Measurements from ENCODE around the gene SRC.

DNA sequence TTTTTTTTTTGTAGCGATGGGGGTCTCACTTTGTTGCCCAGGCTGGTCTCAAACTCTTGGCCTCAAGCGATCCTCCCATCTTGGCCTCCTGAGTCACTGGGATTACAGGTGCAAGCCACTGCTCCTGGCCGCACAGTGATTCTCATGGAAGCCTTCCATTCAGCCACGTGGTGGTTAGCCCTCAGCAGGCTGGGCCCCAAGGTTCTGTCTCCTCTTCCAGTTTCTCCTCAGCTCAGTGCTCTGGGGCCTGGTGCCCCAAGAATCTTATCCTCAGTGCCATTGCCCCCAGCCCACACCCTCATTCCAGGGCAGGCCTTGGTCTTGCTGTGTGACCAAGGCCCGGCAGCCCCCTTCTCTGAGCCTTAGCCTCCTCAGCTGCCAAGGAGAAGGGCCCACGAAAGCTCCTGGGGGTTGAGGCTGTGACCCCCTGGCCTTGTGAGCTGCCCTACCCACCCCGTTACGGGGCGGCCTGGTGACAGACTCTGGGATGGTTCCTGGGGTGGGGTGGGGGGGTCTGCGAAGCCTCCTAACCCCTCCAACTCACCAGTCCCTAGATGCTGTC, 16.4 kb downstream of the SRC start:
- TF ChIP-seq, protein P1, sequence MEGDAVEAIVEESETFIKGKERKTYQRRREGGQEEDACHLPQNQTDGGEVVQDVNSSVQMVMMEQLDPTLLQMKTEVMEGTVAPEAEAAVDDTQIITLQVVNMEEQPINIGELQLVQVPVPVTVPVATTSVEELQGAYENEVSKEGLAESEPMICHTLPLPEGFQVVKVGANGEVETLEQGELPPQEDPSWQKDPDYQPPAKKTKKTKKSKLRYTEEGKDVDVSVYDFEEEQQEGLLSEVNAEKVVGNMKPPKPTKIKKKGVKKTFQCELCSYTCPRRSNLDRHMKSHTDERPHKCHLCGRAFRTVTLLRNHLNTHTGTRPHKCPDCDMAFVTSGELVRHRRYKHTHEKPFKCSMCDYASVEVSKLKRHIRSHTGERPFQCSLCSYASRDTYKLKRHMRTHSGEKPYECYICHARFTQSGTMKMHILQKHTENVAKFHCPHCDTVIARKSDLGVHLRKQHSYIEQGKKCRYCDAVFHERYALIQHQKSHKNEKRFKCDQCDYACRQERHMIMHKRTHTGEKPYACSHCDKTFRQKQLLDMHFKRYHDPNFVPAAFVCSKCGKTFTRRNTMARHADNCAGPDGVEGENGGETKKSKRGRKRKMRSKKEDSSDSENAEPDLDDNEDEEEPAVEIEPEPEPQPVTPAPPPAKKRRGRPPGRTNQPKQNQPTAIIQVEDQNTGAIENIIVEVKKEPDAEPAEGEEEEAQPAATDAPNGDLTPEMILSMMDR (conservative IDR thresholded peaks at IDR 0.05; ENCODE audit: low read depth, low read length), result no peak
- TF ChIP-seq EZH2 (IDR thresholded peaks at IDR 0.05; ENCODE audit: low read length, unreplicated experiment) (no peak), EZH2phosphoT487 (IDR thresholded peaks at IDR 0.05; ENCODE audit: borderline replicate concordance, low read length) (no peak)

Measured in PC-3 (cell line).